Neuron (in vitro differentiated cells): ENCODE measurements around the gene CARHSP1.
"Not testable (repeated sequence)": the region's sequence is repeated elsewhere in the genome, so short reads cannot be mapped to it uniquely, and the experiment has no call there.

Source experiments
- H2AFZ ChIP-seq: one replicate; pipeline ENCODE4 v1.6.1; 2013; ENCODE audit warnings: low read depth, mild to moderate bottlenecking, inconsistent platforms, low read length, moderate library complexity
- H3K27me3 ChIP-seq: one replicate; pipeline ENCODE4 v1.6.1; 2013; ENCODE audit warnings: low read length; ENCODE audit not compliant: insufficient read depth
- H3K36me3 ChIP-seq: one replicate; pipeline ENCODE4 v1.6.1; 2013; ENCODE audit warnings: low read length; ENCODE audit not compliant: insufficient read depth
- H3K4me1 ChIP-seq: one replicate; pipeline ENCODE4 v1.6.1; 2013; ENCODE audit warnings: low read length; ENCODE audit not compliant: insufficient read depth
- H3K4me3 ChIP-seq: 2 replicates; pipeline ENCODE4 v1.5.1; 2013; ENCODE audit warnings: mild to moderate bottlenecking, low read length, moderate library complexity
- H3K9me3 ChIP-seq: one replicate; pipeline ENCODE4 v1.6.1; 2013; ENCODE audit warnings: low read length

The CARHSP1 gene

DNA sequence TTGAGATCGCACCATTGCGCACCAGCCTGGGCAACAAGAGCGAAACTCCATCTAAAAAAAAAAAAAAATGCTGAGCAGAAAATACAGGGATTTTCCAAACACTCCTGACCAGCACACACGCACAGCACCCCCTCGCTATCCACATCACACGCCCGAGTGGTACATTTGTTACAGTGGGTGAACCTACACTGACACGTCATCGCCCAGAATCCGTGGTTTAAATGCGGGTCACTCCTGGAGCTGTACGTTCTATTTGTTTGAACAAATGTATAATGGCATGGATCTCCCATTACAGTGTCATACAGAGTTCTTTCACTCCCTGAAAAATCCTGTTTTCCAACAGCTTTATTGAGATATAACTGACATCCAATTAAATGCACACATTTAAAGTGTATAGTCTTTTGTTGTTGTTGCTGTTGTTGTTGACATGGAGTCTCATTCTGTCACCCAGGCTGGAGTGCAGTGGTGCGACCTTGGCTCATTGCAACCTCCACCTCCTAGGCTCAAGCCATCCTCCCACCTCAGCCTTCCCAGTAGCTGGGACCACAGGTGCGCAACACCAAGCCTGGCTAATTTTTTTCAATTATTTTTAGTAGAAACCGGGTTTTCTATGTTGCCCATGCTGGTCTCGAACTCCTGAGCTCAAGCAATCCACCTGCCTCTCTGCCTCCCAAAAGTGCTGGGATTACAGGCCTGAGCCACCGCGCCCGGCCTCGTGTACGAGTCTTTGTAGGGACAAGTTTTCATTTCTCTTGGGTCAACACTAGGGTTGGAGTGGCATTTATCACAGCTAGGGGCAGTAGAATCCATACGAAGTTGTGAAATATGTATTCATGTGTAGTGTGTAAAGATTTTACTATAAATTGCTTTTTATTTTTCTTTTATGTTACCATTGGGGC, 4.4 kb upstream of the CARHSP1 start:
- Histone ChIP-seq H2AFZ (no peak overlapping the region), H3K27me3 (no peaks in the 10 kb centered on the region), H3K4me1 (peaks cover 6% of the 10 kb centered on the region), H3K9me3 (no peaks in the 10 kb centered on the region), H3K36me3 (no peaks in the 10 kb centered on the region), H3K4me3 (no peak overlapping the region)

DNA sequence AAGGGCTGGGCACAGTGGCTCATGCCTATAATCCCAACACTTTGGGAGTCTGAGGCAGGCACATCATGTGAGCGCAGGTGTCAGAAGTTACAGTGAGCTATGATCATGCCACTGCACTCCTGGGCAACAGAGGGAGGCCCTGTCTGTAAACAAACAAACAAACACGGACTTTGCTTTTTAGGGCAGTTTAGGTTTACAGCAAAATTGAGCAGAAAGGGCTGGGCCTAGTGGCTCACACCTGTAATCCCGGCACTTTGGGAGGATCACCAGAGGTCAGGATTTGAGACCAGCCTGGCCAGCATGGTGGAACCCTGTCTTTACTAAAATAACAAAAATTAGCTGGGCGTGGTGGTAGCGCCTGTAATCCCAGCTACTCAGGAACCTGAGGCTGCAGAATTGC, 3.3 kb upstream of the CARHSP1 start:
- H3K36me3 ChIP-seq: no peaks in the 10 kb centered on the region
- H3K4me3 ChIP-seq: no peak overlapping the region
- H2AFZ ChIP-seq: no peak overlapping the region
- no peaks in the 10 kb centered on the region for H3K9me3 ChIP-seq
- peaks cover 12% of the 10 kb centered on the region for H3K4me1 ChIP-seq
- H3K27me3 ChIP-seq: no peaks in the 10 kb centered on the region

DNA sequence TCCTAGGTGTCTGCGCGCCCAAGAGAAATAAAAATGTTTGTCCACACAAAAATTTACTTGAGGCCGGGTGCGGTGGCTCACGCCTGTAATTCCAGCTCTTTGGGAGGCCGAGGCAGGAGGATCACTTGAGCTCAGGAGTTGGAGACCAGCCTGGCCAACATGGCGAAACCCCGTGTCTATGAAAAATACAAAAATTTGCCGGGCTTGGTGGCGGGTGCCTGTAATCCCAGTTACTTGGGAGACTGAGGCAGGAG, 1.1 kb upstream of the CARHSP1 start:
- not testable (repeated sequence) for H2AFZ ChIP-seq, H3K9me3 ChIP-seq, H3K4me3 ChIP-seq, H3K36me3 ChIP-seq, H3K27me3 ChIP-seq
- peaks cover 29% of the 10 kb centered on the region for H3K4me1 ChIP-seq

DNA sequence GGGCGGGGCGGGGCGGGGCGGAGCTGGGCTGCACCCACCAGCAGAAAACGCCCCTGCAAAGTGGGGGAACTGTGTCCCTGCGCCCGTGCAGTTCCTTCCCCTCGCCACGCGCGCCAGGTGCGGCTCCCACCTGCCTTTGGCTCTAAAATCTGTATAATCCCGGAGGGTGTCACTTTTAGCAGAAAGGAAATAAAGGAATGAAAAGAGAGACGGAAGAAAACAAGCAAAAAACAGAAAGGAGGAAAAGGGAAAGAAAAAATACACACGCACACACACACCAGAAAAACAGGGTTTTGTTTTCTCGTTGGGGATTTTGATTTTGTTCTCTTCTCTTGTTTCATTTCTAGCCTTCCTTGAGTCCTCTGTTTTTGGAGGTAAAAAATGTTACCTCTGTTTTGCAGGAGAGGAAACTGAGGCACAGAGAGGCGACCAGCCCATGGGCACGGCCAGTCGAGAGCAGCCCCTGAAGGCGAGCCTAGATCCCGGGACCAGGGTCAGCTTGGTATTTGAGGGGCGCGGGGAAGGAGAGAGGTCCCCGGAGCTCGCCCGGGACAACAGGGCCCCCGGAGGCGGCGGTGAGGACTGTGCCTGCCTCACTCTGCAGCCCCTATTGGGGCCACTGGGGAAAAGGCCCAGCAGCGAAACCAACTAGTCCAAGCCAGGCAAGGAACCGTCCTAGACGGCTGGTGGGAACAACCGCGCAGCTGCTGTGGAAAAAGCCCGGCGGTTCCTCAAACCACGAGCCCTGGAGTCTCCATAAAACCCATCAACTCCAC, 594 bp upstream of the CARHSP1 start:
- H2AFZ ChIP-seq: peak overlapping the region; percentile 82
- H3K4me1 ChIP-seq: peaks cover 34% of the 10 kb centered on the region
- no peaks in the 10 kb centered on the region for H3K9me3 ChIP-seq
- peaks cover 5% of the 10 kb centered on the region for H3K36me3 ChIP-seq
- no peaks in the 10 kb centered on the region for H3K27me3 ChIP-seq
- H3K4me3 ChIP-seq: peak overlapping the region; percentile 58

DNA sequence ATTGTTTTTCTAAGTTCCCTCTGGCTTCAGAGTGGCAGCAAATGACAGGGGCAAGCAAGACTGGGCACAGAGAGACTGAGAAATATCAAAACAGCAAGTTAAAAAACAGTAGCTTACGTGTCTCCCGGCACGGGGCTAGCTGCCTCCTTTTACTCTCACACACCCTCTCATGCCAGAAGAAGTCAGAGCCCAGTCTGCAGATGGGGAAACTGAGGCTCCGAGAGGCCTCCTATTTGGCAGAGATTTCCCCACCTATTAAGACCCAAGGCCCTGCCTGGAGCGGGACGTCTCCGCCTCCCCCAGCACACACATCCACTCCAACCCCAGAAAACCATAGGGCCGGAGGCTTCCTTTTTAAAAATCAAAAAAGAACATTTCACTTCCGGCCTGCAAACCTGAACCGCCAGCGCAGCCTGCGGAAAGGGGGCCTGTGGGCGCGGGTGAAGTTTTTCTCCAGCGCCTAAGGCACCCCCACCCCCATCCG, 832 bp downstream of the CARHSP1 start:
- H3K4me3 ChIP-seq: peak overlapping the region; percentile 91
- H3K36me3 ChIP-seq: peaks cover 11% of the 10 kb centered on the region
- H3K27me3 ChIP-seq: no peaks in the 10 kb centered on the region
- H3K4me1 ChIP-seq: peaks cover 41% of the 10 kb centered on the region
- H2AFZ ChIP-seq: no peak overlapping the region
- no peaks in the 10 kb centered on the region for H3K9me3 ChIP-seq

DNA sequence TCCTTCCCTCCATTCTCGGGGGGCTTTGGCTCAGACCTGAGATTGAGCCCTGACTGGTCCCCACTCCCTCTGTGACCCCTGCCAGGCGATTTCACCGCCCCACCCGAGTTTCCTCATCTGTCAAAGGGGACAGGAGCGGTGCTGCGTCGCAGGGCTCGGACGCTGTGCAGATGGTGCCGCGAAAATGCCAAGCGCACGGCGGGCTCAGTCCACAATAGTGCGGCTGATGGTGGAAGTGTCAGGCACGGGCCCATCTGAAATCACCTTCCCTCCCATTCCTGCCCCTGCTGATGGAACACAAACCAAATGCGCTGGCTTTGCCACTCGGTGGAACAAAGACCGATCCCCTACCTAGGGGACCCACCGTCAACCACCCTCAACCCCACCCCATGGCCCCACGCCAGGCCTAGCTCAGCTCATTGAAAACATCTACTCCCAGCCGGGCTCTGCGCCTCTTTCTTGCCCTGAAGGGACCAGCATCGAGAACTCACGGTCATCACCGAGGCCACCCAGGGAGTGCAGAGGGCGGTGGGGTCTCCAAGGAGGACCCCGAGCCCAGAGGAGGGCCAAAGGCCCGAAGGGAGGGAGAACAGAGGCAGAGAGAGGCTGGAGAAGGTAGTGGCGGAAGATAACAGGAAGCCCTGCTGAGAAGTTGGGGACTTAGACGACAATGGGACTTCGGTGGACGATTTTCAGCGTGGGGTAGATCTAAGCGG, 1.4 kb downstream of the CARHSP1 start:
- Histone ChIP-seq H3K4me3 (peak overlapping the region; percentile 91), H3K36me3 (peaks cover 14% of the 10 kb centered on the region), H3K9me3 (no peaks in the 10 kb centered on the region), H3K4me1 (peaks cover 41% of the 10 kb centered on the region), H2AFZ (no peak overlapping the region), H3K27me3 (no peaks in the 10 kb centered on the region)

GRCh38 chr16:8866884-8867215, 2.0 kb downstream of the CARHSP1 start:
- Histone ChIP-seq H3K4me1 (peaks cover 41% of the 10 kb centered on the region), H3K9me3 (no peaks in the 10 kb centered on the region), H2AFZ (no peak overlapping the region), H3K4me3 (peak overlapping the region; percentile 91), H3K36me3 (peaks cover 14% of the 10 kb centered on the region), H3K27me3 (no peaks in the 10 kb centered on the region)

DNA sequence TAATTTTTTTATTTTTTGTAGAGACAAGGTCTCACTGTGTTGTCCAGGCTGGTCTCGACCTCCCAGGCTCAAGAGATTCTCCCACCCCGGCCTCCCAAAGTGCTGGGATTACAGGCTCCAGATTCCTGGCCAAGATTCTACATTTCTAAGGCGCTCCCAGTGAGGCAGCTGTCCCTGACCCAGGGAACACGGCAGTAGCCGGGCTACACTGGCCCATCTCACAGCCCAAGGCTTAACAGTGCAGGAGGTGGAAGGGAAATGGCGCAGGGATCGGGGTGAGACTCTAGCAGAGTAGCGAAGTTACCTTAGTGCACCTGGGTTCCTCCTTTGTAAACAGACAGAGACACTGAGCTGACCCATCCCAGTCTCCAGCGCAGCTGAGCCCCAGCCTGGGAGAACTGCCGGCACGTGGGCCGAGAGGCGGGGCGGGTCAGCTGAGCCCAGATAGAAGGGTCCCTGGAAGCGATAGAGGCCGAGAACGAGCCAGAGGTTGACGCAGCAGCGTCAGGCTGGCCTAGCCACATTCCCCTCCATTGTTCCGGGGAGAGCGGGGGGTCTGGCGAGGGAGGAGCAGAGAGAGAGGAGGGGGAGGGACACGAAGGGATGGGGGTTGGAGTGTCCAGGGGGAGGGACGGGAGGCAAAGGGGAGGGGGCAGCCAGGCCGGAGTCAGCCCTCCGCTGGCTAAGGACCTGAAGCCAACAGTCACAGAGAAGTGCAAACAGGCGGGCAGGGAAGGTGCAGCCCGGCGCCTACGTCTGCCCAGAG, 2.5 kb downstream of the CARHSP1 start:
- peaks cover 44% of the 10 kb centered on the region for H3K4me1 ChIP-seq
- no peaks in the 10 kb centered on the region for H3K27me3 ChIP-seq
- H3K9me3 ChIP-seq: no peaks in the 10 kb centered on the region
- H2AFZ ChIP-seq: no peak overlapping the region
- H3K36me3 ChIP-seq: peaks cover 14% of the 10 kb centered on the region
- peak overlapping the region; percentile 91 for H3K4me3 ChIP-seq

DNA sequence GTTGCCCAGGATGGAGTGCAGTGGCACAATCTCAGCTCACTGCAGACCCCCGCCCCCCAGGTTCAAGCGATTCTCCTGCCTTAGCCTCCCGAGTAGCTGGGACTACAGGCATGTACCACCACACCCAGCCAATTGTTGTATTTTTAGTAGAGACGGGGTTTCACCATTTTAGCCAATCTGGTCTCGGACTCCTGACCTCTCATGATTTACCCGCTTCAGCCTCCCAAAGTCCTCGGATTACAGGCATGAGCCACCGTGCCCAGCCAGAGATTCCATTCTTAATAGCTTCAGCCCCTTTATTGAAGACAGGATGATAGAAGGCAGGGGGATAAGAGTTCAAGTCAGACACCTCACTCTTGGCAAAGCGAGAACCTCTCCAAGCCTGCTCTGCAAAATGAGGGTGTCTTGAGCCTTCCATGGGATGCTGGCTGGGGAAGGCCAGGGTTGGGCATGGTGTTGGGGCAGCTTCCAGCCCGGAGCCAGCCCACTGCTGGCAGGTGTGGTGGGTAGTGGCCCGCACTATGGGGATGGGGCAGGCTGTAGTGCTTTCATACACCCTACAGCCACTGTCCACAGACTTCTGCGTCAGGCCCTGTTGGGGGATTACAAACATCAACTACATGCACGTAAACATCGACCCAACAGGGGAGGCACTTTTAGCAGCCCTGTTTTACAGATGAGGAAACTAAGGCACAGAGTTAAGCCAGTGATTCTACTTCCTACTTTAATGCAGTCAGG, 3.5 kb downstream of the CARHSP1 start:
- Histone ChIP-seq H3K4me3 (no peak overlapping the region), H3K4me1 (peaks cover 48% of the 10 kb centered on the region)

DNA sequence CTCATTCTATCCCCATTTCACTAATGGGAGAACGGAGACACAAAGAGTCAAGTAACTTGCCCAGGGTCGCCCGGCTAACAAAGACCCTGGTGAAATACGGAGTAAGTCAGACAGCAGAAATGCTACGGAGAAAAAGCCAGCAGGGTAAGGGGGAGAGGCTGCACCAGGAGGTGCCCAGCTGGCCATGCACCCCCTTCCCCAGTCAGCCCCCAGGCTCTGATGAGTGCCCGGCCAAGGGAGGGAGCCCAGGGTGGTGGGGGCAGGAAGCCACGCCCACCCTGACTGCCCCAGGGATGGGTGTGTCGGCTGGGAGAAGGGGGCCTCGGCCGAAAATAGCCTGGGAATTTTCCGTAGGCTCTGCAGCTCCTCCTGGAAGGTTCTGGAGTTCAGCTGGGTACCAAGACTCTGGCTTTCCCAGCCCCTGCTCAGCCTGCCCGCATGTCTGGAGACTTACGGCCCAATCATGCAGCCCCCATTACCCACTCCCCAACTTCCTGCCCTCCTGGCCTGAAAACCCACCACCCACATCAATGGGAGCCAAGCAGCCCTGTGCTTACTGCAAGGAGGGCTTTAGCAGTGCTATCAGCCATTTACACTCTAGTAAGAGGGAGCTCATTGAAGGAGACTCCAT, 4.2 kb downstream of the CARHSP1 start:
- H3K36me3 ChIP-seq: peaks cover 17% of the 10 kb centered on the region
- H2AFZ ChIP-seq: no peak overlapping the region
- peaks cover 52% of the 10 kb centered on the region for H3K4me1 ChIP-seq
- no peak overlapping the region for H3K4me3 ChIP-seq
- no peaks in the 10 kb centered on the region for H3K9me3 ChIP-seq
- H3K27me3 ChIP-seq: no peaks in the 10 kb centered on the region

More for the DNA sequence above, 3.5 kb downstream of the CARHSP1 start:
- no peaks in the 10 kb centered on the region for H3K27me3 ChIP-seq
- H2AFZ ChIP-seq: no peak overlapping the region
- no peaks in the 10 kb centered on the region for H3K9me3 ChIP-seq
- H3K36me3 ChIP-seq: peaks cover 14% of the 10 kb centered on the region

GRCh38 chr16:8863594-8864424, 5.0 kb downstream of the CARHSP1 start:
- H3K4me3 ChIP-seq: no peak overlapping the region
- H2AFZ ChIP-seq: no peak overlapping the region
- no peaks in the 10 kb centered on the region for H3K27me3 ChIP-seq
- H3K9me3 ChIP-seq: no peaks in the 10 kb centered on the region
- H3K36me3 ChIP-seq: peaks cover 21% of the 10 kb centered on the region
- H3K4me1 ChIP-seq: peaks cover 47% of the 10 kb centered on the region
